Measurements from ENCODE around the gene BMP6.
"Not testable (repeated sequence)": the region's sequence is repeated elsewhere in the genome, so short reads cannot be mapped to it uniquely, and the experiment has no call there.

The BMP6 gene

GRCh38 chr6:7887278-7887991 is 161.5 kb downstream of the BMP6 start:
- no peak for ATAC-seq

GRCh38 chr6:7888587-7889357 is 162.9 kb downstream of the BMP6 start:
- no peak for ATAC-seq

GRCh38 chr6:7891078-7891872 is 165.4 kb downstream of the BMP6 start:
- ATAC-seq, result no peak

GRCh38 chr6:7892367-7892766 is 166.5 kb downstream of the BMP6 start:
- ATAC-seq, result not testable (repeated sequence)

- ATAC-seq, result no peak
Observed at GRCh38 chr6:7893342-7893741, 167.4 kb downstream of the BMP6 start.

- ATAC-seq, result no peak
Observed at GRCh38 chr6:7894262-7895124, 168.6 kb downstream of the BMP6 start.

- no peak for ATAC-seq
Observed at GRCh38 chr6:7895125-7895423, 169.2 kb downstream of the BMP6 start.

GRCh38 chr6:7896465-7896987 is 170.6 kb downstream of the BMP6 start:
- no peak for ATAC-seq

- no peak for ATAC-seq
Observed at GRCh38 chr6:7897461-7898192, 171.7 kb downstream of the BMP6 start.

- not testable (repeated sequence) for ATAC-seq
Observed at GRCh38 chr6:7898193-7898586, 172.3 kb downstream of the BMP6 start.

- no peak for ATAC-seq
Observed at GRCh38 chr6:7899101-7899888, 173.4 kb downstream of the BMP6 start.

GRCh38 chr6:7899889-7900213 is 174.0 kb downstream of the BMP6 start:
- no peak for ATAC-seq

- no peak for ATAC-seq
Observed at GRCh38 chr6:7900621-7901020, 174.7 kb downstream of the BMP6 start.

- ATAC-seq, result no peak
Observed at GRCh38 chr6:7901056-7901455, 175.2 kb downstream of the BMP6 start.

- no peak for ATAC-seq
Observed at GRCh38 chr6:7901780-7902179, 175.9 kb downstream of the BMP6 start.

- ATAC-seq, result no peak
Observed at GRCh38 chr6:7902221-7902620, 176.3 kb downstream of the BMP6 start.

- no peak for ATAC-seq
Observed at GRCh38 chr6:7902867-7903266, 177.0 kb downstream of the BMP6 start.

GRCh38 chr6:7903673-7904072 is 177.8 kb downstream of the BMP6 start:
- ATAC-seq, result no peak

- no peak for ATAC-seq
Observed at GRCh38 chr6:7904654-7905319, 178.9 kb downstream of the BMP6 start.

- ATAC-seq, result no peak
Observed at GRCh38 chr6:7905416-7905815, 179.5 kb downstream of the BMP6 start.
